ENCODE results near the gene DFFB.

DNA sequence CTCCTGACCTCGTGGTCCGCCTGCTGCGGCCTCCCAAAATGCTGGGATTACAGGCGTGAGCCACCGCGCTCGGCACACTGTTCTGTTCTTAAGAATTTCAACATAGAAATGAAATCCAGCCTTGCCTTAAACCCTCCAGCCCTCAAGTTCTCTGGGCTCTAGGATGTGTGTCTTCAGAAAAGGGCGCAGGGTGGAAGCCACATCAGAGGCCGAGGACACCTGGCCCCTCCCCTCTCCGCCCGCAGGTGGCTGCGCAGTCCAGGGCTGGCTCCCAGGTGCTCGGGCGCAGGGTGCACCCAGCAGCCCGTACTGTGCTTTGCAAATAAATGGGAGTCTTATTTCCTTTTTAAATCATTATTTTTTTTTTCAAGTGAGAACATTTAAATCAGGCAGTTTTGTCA, 44.8 kb downstream of the DFFB start:
- TF ChIP-seq, protein P1, sequence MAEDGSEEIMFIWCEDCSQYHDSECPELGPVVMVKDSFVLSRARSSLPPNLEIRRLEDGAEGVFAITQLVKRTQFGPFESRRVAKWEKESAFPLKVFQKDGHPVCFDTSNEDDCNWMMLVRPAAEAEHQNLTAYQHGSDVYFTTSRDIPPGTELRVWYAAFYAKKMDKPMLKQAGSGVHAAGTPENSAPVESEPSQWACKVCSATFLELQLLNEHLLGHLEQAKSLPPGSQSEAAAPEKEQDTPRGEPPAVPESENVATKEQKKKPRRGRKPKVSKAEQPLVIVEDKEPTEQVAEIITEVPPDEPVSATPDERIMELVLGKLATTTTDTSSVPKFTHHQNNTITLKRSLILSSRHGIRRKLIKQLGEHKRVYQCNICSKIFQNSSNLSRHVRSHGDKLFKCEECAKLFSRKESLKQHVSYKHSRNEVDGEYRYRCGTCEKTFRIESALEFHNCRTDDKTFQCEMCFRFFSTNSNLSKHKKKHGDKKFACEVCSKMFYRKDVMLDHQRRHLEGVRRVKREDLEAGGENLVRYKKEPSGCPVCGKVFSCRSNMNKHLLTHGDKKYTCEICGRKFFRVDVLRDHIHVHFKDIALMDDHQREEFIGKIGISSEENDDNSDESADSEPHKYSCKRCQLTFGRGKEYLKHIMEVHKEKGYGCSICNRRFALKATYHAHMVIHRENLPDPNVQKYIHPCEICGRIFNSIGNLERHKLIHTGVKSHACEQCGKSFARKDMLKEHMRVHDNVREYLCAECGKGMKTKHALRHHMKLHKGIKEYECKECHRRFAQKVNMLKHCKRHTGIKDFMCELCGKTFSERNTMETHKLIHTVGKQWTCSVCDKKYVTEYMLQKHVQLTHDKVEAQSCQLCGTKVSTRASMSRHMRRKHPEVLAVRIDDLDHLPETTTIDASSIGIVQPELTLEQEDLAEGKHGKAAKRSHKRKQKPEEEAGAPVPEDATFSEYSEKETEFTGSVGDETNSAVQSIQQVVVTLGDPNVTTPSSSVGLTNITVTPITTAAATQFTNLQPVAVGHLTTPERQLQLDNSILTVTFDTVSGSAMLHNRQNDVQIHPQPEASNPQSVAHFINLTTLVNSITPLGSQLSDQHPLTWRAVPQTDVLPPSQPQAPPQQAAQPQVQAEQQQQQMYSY (CRISPR knock-in tag; IDR thresholded peaks at IDR 0.05), result no peak
- TF ChIP-seq, protein P2, sequence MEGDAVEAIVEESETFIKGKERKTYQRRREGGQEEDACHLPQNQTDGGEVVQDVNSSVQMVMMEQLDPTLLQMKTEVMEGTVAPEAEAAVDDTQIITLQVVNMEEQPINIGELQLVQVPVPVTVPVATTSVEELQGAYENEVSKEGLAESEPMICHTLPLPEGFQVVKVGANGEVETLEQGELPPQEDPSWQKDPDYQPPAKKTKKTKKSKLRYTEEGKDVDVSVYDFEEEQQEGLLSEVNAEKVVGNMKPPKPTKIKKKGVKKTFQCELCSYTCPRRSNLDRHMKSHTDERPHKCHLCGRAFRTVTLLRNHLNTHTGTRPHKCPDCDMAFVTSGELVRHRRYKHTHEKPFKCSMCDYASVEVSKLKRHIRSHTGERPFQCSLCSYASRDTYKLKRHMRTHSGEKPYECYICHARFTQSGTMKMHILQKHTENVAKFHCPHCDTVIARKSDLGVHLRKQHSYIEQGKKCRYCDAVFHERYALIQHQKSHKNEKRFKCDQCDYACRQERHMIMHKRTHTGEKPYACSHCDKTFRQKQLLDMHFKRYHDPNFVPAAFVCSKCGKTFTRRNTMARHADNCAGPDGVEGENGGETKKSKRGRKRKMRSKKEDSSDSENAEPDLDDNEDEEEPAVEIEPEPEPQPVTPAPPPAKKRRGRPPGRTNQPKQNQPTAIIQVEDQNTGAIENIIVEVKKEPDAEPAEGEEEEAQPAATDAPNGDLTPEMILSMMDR (CRISPR knock-in tag; IDR thresholded peaks at IDR 0.05), result no peak
- TF ChIP-seq ZBTB7A (CRISPR knock-in tag; IDR thresholded peaks at IDR 0.05) (no peak), SIN3A (IDR thresholded peaks at IDR 0.05; ENCODE audit: borderline replicate concordance, low read depth, low read length) (no peak), SOX13 (IDR thresholded peaks at IDR 0.05) (no peak), SOX13 (CRISPR knock-in tag; conservative IDR thresholded peaks at IDR 0.05 in 1 of 2, IDR thresholded peaks at IDR 0.05 in 1 of 2) (no peak), POLR2A (IDR thresholded peaks at IDR 0.05; ENCODE audit: insufficient read depth in 1 of 2, low read depth in 2 of 2, low read length in 2 of 2) (no peak), SOX6 (IDR thresholded peaks at IDR 0.05) (no peak), SOX6 (CRISPR knock-in tag; IDR thresholded peaks at IDR 0.05) (no peak)
- TF ChIP-seq, protein P3, sequence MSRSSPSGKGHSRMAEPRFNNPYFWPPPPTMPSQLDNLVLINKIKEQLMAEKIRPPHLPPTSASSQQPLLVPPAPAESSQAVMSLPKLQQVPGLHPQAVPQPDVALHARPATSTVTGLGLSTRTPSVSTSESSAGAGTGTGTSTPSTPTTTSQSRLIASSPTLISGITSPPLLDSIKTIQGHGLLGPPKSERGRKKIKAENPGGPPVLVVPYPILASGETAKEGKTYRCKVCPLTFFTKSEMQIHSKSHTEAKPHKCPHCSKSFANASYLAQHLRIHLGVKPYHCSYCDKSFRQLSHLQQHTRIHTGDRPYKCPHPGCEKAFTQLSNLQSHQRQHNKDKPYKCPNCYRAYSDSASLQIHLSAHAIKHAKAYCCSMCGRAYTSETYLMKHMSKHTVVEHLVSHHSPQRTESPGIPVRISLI (CRISPR knock-in tag; IDR thresholded peaks at IDR 0.05; ENCODE audit: borderline replicate concordance), result no peak

Data from HepG2 (cell line).